ENCODE measurements around the gene HBG1. TPM values are rescaled to one million over a fixed set of nuclear protein-coding genes. Genes with fewer than 3 reads are reported as not detected.
"Not testable (repeated sequence)": the region's sequence is repeated elsewhere in the genome, so short reads cannot be mapped to it uniquely, and the experiment has no call there.

HBG1 gene
- not detected for total RNA-seq
- long read RNA-seq, result 0 reads

- DNase-seq (ENCODE audit: missing footprints); intact Hi-C loops (cut with DNase I); ATAC-seq: not testable (repeated sequence)
Observed at GRCh38 chr11:5249807-5250396, at the start of gene HBG1. Gene HBG1 (minus strand): TSS chr11:5249857. CDS start chr11:5249804, 53 bp downstream.

GRCh38 chr11:5298451-5298850 lies 48.8 kb upstream of the HBG1 start:
- ATAC-seq, result no peak

GRCh38 chr11:5297721-5298323 lies 48.2 kb upstream of the HBG1 start:
- intact Hi-C loops (cut with DNase I), result no loop called here
- ATAC-seq (no peak), DNase-seq (ENCODE audit: missing footprints) (no peak)

More at GRCh38 chr11:5298451-5298850, 48.8 kb upstream of the HBG1 start:
- intact Hi-C loops (cut with DNase I), result no loop called here
- DNase-seq (ENCODE audit: missing footprints), result no peak

- intact Hi-C loops (cut with DNase I); ATAC-seq: not testable (repeated sequence)
- peak; percentile 37 for DNase-seq (ENCODE audit: missing footprints)
Observed at GRCh38 chr11:5294342-5294995, 44.8 kb upstream of the HBG1 start.

- intact Hi-C loops (cut with DNase I), result no loop called here
- no peak for ATAC-seq
- no peak for DNase-seq (ENCODE audit: missing footprints)
Observed at GRCh38 chr11:5293028-5293427, 43.4 kb upstream of the HBG1 start.

GRCh38 chr11:5291207-5291838 lies 41.7 kb upstream of the HBG1 start:
- DNase-seq (ENCODE audit: missing footprints) (no peak), ATAC-seq (no peak)
- intact Hi-C loops (cut with DNase I), result no loop called here

- no peak for DNase-seq (ENCODE audit: missing footprints)
- no peak for ATAC-seq
- intact Hi-C loops (cut with DNase I), result no loop called here
Observed at GRCh38 chr11:5290106-5290505, 40.4 kb upstream of the HBG1 start.

- no peak for ATAC-seq
- DNase-seq (ENCODE audit: missing footprints), result no peak
- intact Hi-C loops (cut with DNase I), result no loop called here
Observed at GRCh38 chr11:5289696-5290095, 40.0 kb upstream of the HBG1 start.

- intact Hi-C loops (cut with DNase I), result no loop called here
- no peak for ATAC-seq
- DNase-seq (ENCODE audit: missing footprints), result no peak
Observed at GRCh38 chr11:5288906-5289550, 39.4 kb upstream of the HBG1 start.

GRCh38 chr11:5288108-5288905 lies 38.6 kb upstream of the HBG1 start:
- ATAC-seq (no peak), DNase-seq (ENCODE audit: missing footprints) (no peak)
- intact Hi-C loops (cut with DNase I), result no loop called here

- intact Hi-C loops (cut with DNase I), result no loop called here
- ATAC-seq (no peak), DNase-seq (ENCODE audit: missing footprints) (no peak)
Observed at GRCh38 chr11:5286901-5287300, 37.2 kb upstream of the HBG1 start.

GRCh38 chr11:5286351-5286750 lies 36.7 kb upstream of the HBG1 start:
- DNase-seq (ENCODE audit: missing footprints) (no peak), ATAC-seq (no peak)
- intact Hi-C loops (cut with DNase I), result no loop called here

GRCh38 chr11:5285703-5286340 lies 36.2 kb upstream of the HBG1 start:
- ATAC-seq, result no peak
- no peak for DNase-seq (ENCODE audit: missing footprints)
- intact Hi-C loops (cut with DNase I), result no loop called here

- no peak for ATAC-seq
- intact Hi-C loops (cut with DNase I), result no loop called here
- no peak for DNase-seq (ENCODE audit: missing footprints)
Observed at GRCh38 chr11:5284637-5285036, 35.0 kb upstream of the HBG1 start.

GRCh38 chr11:5283882-5284281 lies 34.2 kb upstream of the HBG1 start:
- intact Hi-C loops (cut with DNase I), result no loop called here
- no peak for ATAC-seq
- DNase-seq (ENCODE audit: missing footprints), result no peak

- intact Hi-C loops (cut with DNase I), result no loop called here
- ATAC-seq (no peak), DNase-seq (ENCODE audit: missing footprints) (no peak)
Observed at GRCh38 chr11:5283086-5283485, 33.4 kb upstream of the HBG1 start.

GRCh38 chr11:5282628-5283027 lies 33.0 kb upstream of the HBG1 start:
- no peak for ATAC-seq
- intact Hi-C loops (cut with DNase I), result no loop called here
- DNase-seq (ENCODE audit: missing footprints), result no peak

- no peak for ATAC-seq
- no peak for DNase-seq (ENCODE audit: missing footprints)
- intact Hi-C loops (cut with DNase I), result no loop called here
Observed at GRCh38 chr11:5281596-5281995, 31.9 kb upstream of the HBG1 start.

All from Right ventricle myocardium inferior (tissue), 1 donor.